GM23338 (cell line): ENCODE data around the gene HYAL2. TPM values are rescaled to one million over a fixed set of nuclear protein-coding genes. Genes with fewer than 3 reads are reported as not detected.

ENCODE experiments used
- ATAC-seq: fragments of 200-7000 bp; cut with Tn5 transposase; 3 replicates; pipeline ENCODE4 v1.9.1; 2020
- DNase-seq: peaks from one replicate; pipeline ENCODE4 v3.0.0-alpha.2; 2015; ENCODE audit warnings: low spot score
- H2AFZ ChIP-seq: fragments of 200-600 bp; sonication (generic); 2 replicates; pipeline ENCODE4 v1.8.0; 2016; ENCODE audit warnings: antibody characterized with exemption, mild to moderate bottlenecking, moderate library complexity
- H3F3A ChIP-seq: fragments of 200-600 bp; sonication (generic); replicated peaks from 2 replicates; pipeline ENCODE4 v1.8.0; 2017; ENCODE audit warnings: antibody characterized with exemption, mixed run types, low read depth
- H3K27ac ChIP-seq: fragments of 200-600 bp; sonication (generic); 2 replicates; pipeline ENCODE4 v1.6.1; 2016; ENCODE audit warnings: low read depth
- H3K27me3 ChIP-seq: fragments of 200-600 bp; sonication (generic); 2 replicates; pipeline ENCODE4 v1.8.0; 2016; ENCODE audit warnings: mild to moderate bottlenecking, mixed run types, moderate library complexity; ENCODE audit not compliant: insufficient read depth
- H3K36me3 ChIP-seq: fragments of 200-600 bp; sonication (generic); 2 replicates; pipeline ENCODE4 v1.8.0; 2016; ENCODE audit warnings: mild to moderate bottlenecking; ENCODE audit not compliant: insufficient read depth
- H3K4me1 ChIP-seq: fragments of 200-600 bp; sonication (generic); 2 replicates; pipeline ENCODE4 v1.8.0; 2016; ENCODE audit warnings: mild to moderate bottlenecking, moderate library complexity; ENCODE audit not compliant: insufficient read depth
- H3K4me2 ChIP-seq: fragments of 200-600 bp; sonication (generic); 2 replicates; pipeline ENCODE4 v1.7.1; 2017; ENCODE audit warnings: mixed run types
- H3K4me3 ChIP-seq: fragments of 200-600 bp; sonication (generic); 2 replicates; pipeline ENCODE4 v1.6.1; 2016; ENCODE audit warnings: mixed run types
- H3K79me2 ChIP-seq: fragments of 200-600 bp; sonication (generic); replicated peaks from 2 replicates; pipeline ENCODE4 v1.8.0; 2017; ENCODE audit warnings: mild to moderate bottlenecking; ENCODE audit not compliant: insufficient read depth
- H3K9me2 ChIP-seq: fragments of 200-600 bp; sonication (generic); 2 replicates; pipeline ENCODE4 v1.8.0; 2017; ENCODE audit not compliant: insufficient read depth
- H4K20me1 ChIP-seq: fragments of 200-600 bp; sonication (generic); replicated peaks from 2 replicates; pipeline ENCODE4 v1.8.0; 2017; ENCODE audit warnings: mild to moderate bottlenecking; ENCODE audit not compliant: insufficient read depth
- H3K27ac Mint-ChIP-seq: 2 replicates; pipeline ENCODE4 v1.8.0; 2020; ENCODE audit warnings: inconsistent platforms, mild to moderate bottlenecking, moderate library complexity, mixed read lengths
- H3K27me3 Mint-ChIP-seq: 3 replicates; pipeline ENCODE4 v1.8.0; 2022; ENCODE audit warnings: low read depth, mild to moderate bottlenecking, moderate library complexity, mixed read lengths, inconsistent platforms; ENCODE audit not compliant: insufficient read depth, poor library complexity
- H3K36me3 Mint-ChIP-seq: 3 replicates; pipeline ENCODE4 v1.8.0; 2021; ENCODE audit warnings: low read depth, mild to moderate bottlenecking, inconsistent platforms, moderate library complexity, mixed read lengths
- H3K4me1 Mint-ChIP-seq: 3 replicates; pipeline ENCODE4 v1.8.0; 2020; ENCODE audit warnings: mild to moderate bottlenecking, inconsistent platforms, mixed read lengths
- H3K4me3 Mint-ChIP-seq: 3 replicates; pipeline ENCODE4 v1.8.0; 2021; ENCODE audit warnings: moderate library complexity, mild to moderate bottlenecking, inconsistent platforms, mixed read lengths
- H3K9me3 Mint-ChIP-seq: 3 replicates; pipeline ENCODE4 v1.8.0; 2020; ENCODE audit warnings: moderate library complexity, mild to moderate bottlenecking, inconsistent platforms, mixed read lengths
- CREB1 ChIP-seq: fragments of 250-450 bp; sonication (Bioruptor Pico); IDR thresholded peaks from 2 replicates; pipeline ENCODE4 v1.5.0; 2020; ENCODE audit warnings: low read depth, mild to moderate bottlenecking, moderate library complexity
- EZH2 ChIP-seq: fragments of 200-600 bp; sonication (generic); IDR thresholded peaks from one replicate; pipeline ENCODE4 v1.8.0; 2017; ENCODE audit warnings: antibody characterized with exemption, mild to moderate bottlenecking, low read depth; ENCODE audit not compliant: unreplicated experiment
- EZH2phosphoT487 ChIP-seq: fragments of 200-600 bp; sonication (generic); IDR thresholded peaks from one replicate; pipeline ENCODE4 v1.8.1; 2018; ENCODE audit warnings: antibody characterized with exemption; ENCODE audit not compliant: unreplicated experiment
- NANOG ChIP-seq: IDR thresholded peaks from 2 replicates; pipeline ENCODE4 v1.6.1; 2016; ENCODE audit warnings: antibody characterized with exemption, borderline replicate concordance
- POLR2AphosphoS5 ChIP-seq: IDR thresholded peaks from 2 replicates; pipeline ENCODE4 v1.6.1; 2016; ENCODE audit warnings: antibody characterized with exemption, low read depth
- ZNF114 ChIP-seq: fragments of 250-450 bp; sonication (Bioruptor Pico); IDR thresholded peaks from 2 replicates; pipeline ENCODE4 v1.5.0; 2020; ENCODE audit warnings: mild to moderate bottlenecking, moderate library complexity
- ZNF331 ChIP-seq: fragments of 250-450 bp; sonication (Bioruptor Pico); IDR thresholded peaks from 2 replicates; pipeline ENCODE4 v1.5.0; 2020; ENCODE audit warnings: low read depth, mild to moderate bottlenecking, moderate library complexity
- polyA plus RNA-seq: library from polyadenylated mRNA; unstranded; fragments of >200 nt; fragmentation: Nextera tagmentation; extraction: Ambion mirVana; gene quantifications from 2 replicates; pipeline ENCODE4 v1.2.1, GENCODE V29; 2016
- total RNA-seq: library from RNA; depleted of rRNA; stranded (reverse); fragments of >200 nt; shearing (Covaris generic); gene quantifications from 2 replicates; pipeline ENCODE4 v1.2.3, GENCODE V29; 2014
- TF ChIP-seq, protein P1 (sequence below): IDR thresholded peaks from 2 replicates; pipeline ENCODE4 v1.6.1; 2016; ENCODE audit warnings: antibody characterized with exemption
- TF ChIP-seq, protein P2 (sequence below), 2 experiments: fragments of 200-600 bp in 1 of 2; sonication (generic) in 1 of 2; conservative IDR thresholded peaks; 2 replicates each; pipeline versions ENCODE4 v1.5.1 to v1.6.1; 2016 to 2017; ENCODE audit warnings: antibody characterized with exemption in 2 of 2, low read depth in 2 of 2, mild to moderate bottlenecking in 2 of 2, moderate library complexity in 1 of 2
- TF ChIP-seq, protein P3 (sequence below): IDR thresholded peaks from one replicate; pipeline ENCODE4 v1.6.1; 2018; ENCODE audit warnings: antibody characterized with exemption; ENCODE audit not compliant: unreplicated experiment

Gene HYAL2
- total and polyA plus RNA-seq, 2 experiments from 2014 or later: 28.9 to 74.3 TPM

DNA sequence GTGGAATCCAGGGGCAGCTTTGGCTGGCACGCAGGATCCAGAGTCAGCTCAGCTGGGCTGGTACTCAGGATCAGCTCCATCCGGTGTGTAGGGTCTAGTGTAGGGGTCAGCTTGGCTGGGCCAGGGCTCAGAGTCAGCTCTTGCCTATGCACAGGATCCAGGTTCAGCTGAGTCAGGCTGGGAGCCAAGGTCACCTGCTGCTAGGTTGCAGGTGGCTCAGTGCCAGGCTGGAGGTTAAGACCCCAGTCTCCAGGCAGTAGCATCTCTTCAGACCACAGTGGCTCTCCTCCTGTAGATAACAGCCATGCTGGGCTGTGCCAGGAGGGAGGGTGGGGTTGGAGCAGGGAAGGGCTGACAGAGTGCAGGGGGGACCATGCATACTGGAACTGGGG is 25.2 kb downstream of the HYAL2 start:
- H3K27ac ChIP-seq: no peak overlapping the region
- H3F3A ChIP-seq: peaks cover 9% of the 10 kb centered on the region
- H3K4me3 Mint-ChIP-seq: no peak overlapping the region
- DNase-seq (no peak), ATAC-seq (no peak)
- peaks cover 25% of the 10 kb centered on the region for H3K27me3 Mint-ChIP-seq
- TF ChIP-seq, protein P1, sequence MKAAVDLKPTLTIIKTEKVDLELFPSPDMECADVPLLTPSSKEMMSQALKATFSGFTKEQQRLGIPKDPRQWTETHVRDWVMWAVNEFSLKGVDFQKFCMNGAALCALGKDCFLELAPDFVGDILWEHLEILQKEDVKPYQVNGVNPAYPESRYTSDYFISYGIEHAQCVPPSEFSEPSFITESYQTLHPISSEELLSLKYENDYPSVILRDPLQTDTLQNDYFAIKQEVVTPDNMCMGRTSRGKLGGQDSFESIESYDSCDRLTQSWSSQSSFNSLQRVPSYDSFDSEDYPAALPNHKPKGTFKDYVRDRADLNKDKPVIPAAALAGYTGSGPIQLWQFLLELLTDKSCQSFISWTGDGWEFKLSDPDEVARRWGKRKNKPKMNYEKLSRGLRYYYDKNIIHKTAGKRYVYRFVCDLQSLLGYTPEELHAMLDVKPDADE: no peak
- TF ChIP-seq EZH2: no peak
- TF ChIP-seq, protein P2, sequence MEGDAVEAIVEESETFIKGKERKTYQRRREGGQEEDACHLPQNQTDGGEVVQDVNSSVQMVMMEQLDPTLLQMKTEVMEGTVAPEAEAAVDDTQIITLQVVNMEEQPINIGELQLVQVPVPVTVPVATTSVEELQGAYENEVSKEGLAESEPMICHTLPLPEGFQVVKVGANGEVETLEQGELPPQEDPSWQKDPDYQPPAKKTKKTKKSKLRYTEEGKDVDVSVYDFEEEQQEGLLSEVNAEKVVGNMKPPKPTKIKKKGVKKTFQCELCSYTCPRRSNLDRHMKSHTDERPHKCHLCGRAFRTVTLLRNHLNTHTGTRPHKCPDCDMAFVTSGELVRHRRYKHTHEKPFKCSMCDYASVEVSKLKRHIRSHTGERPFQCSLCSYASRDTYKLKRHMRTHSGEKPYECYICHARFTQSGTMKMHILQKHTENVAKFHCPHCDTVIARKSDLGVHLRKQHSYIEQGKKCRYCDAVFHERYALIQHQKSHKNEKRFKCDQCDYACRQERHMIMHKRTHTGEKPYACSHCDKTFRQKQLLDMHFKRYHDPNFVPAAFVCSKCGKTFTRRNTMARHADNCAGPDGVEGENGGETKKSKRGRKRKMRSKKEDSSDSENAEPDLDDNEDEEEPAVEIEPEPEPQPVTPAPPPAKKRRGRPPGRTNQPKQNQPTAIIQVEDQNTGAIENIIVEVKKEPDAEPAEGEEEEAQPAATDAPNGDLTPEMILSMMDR (conservative IDR thresholded peaks at IDR 0.05; ENCODE audit: low read depth in 2 of 2): no peak
- TF ChIP-seq ZNF331 (CRISPR knock-in tag): no peak
- no peak for TF ChIP-seq CREB1
- TF ChIP-seq POLR2AphosphoS5: no peak
- TF ChIP-seq, protein P3, sequence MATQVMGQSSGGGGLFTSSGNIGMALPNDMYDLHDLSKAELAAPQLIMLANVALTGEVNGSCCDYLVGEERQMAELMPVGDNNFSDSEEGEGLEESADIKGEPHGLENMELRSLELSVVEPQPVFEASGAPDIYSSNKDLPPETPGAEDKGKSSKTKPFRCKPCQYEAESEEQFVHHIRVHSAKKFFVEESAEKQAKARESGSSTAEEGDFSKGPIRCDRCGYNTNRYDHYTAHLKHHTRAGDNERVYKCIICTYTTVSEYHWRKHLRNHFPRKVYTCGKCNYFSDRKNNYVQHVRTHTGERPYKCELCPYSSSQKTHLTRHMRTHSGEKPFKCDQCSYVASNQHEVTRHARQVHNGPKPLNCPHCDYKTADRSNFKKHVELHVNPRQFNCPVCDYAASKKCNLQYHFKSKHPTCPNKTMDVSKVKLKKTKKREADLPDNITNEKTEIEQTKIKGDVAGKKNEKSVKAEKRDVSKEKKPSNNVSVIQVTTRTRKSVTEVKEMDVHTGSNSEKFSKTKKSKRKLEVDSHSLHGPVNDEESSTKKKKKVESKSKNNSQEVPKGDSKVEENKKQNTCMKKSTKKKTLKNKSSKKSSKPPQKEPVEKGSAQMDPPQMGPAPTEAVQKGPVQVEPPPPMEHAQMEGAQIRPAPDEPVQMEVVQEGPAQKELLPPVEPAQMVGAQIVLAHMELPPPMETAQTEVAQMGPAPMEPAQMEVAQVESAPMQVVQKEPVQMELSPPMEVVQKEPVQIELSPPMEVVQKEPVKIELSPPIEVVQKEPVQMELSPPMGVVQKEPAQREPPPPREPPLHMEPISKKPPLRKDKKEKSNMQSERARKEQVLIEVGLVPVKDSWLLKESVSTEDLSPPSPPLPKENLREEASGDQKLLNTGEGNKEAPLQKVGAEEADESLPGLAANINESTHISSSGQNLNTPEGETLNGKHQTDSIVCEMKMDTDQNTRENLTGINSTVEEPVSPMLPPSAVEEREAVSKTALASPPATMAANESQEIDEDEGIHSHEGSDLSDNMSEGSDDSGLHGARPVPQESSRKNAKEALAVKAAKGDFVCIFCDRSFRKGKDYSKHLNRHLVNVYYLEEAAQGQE: no peak
- no peak for TF ChIP-seq EZH2phosphoT487
- no peak for TF ChIP-seq ZNF114
- no peak for TF ChIP-seq NANOG
- peaks cover 16% of the 10 kb centered on the region for H3K4me1 ChIP-seq
- H3K27me3 ChIP-seq: no peaks in the 10 kb centered on the region
- no peaks in the 10 kb centered on the region for H3K36me3 ChIP-seq
- H3K4me3 ChIP-seq: no peak overlapping the region
- H3K9me2 ChIP-seq: no peaks in the 10 kb centered on the region
- no peak overlapping the region for H3K4me2 ChIP-seq
- no peak overlapping the region for H2AFZ ChIP-seq
- H3K36me3 Mint-ChIP-seq: no peaks in the 10 kb centered on the region
- no peaks in the 10 kb centered on the region for H3K79me2 ChIP-seq
- no peaks in the 10 kb centered on the region; the same call in 2 of the 3 replicates for H3K9me3 Mint-ChIP-seq
- H3K27ac Mint-ChIP-seq: no peak overlapping the region
- peaks cover 20% of the 10 kb centered on the region for H3K4me1 Mint-ChIP-seq
- no peaks in the 10 kb centered on the region for H4K20me1 ChIP-seq
